Endometrial microvascular endothelial cells (primary cell): ENCODE data around the gene KRTAP10-11. TPM values are rescaled to one million over a fixed set of nuclear protein-coding genes. Genes with fewer than 3 reads are reported as not detected.
"Not testable (repeated sequence)": the region's sequence is repeated elsewhere in the genome, so short reads cannot be mapped to it uniquely, and the experiment has no call there.

Experiments
- in situ Hi-C: cut with HindIII; loops from 2 replicates; pipeline ENCODE4 v1.10.0; 2017; ENCODE audit warnings: low sequenced_read_pairs, low pct_unique_long_range_greater_than_20kb; ENCODE audit errors: inconsistent ontology term
- total RNA-seq: library from RNA; depleted of rRNA; stranded (reverse); fragments of >200 nt; gene quantifications from one replicate; pipeline ENCODE4 v1.2.3, GENCODE V29; 2015; ENCODE audit errors: inconsistent ontology term

Gene KRTAP10-11
- total RNA-seq, 1 donor from 2014 or later, result not detected

DNA sequence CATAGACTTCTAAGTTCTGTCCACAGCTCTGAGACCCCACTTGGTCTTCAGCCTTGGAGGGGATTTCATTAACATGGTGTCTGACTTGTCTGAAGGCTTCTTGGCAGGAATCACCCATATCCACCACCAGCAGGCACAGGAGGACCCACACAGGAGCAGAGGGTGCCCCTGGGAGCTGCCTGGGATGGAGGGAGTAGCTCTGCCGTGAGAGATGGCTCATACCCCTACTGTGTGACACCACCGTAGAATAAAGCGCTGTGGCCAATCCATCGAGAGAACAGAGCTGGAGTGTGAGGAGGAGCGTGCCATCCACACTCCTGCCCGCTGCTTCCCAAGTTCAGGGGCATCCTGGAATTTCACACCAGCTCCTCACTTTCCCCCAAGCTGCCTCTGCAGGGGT lies 38.8 kb downstream of the KRTAP10-11 start:
- in situ Hi-C loops, result not testable (repeated sequence)

DNA sequence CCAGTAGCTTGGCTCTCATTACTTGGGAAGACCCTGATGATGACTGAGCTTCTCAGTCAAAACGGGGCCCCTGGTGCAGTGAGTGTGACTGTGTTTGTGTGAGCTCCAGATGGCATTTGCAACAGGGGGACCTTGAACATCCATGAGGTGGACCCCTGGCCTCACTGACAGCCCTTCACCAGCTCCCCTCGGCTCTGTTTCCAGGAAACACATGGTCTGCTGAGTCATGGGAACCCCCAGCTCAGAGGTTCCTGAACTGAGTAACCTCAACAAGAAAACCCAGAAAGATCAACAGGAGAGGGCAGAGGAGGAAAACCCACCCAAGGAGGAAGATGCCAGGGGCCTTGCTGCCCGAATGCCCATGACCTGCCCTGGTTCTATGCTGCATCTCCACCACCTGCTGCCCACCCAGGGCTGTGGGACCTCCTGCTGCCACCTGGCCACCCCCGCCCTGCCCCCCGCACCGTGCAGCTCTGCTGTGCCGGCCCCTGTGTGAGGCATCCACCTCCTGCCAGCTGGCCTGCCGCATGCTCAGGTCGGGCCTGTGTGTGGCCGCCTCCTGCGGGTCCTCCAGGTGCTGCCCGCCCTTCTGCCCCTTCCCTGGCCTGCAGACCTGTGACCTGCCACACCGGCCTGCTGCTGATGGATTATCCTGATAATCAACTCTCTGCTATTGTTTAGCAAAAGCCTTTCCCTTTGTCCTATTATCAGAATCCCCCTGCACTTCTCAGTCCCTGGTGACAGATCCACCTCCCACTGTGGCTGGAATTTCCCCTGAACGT lies 40.0 kb downstream of the KRTAP10-11 start:
- in situ Hi-C loops, result no loop called here

GRCh38 chr21:44686843-44687561 lies 40.8 kb downstream of the KRTAP10-11 start:
- in situ Hi-C loops, result no loop called here

DNA sequence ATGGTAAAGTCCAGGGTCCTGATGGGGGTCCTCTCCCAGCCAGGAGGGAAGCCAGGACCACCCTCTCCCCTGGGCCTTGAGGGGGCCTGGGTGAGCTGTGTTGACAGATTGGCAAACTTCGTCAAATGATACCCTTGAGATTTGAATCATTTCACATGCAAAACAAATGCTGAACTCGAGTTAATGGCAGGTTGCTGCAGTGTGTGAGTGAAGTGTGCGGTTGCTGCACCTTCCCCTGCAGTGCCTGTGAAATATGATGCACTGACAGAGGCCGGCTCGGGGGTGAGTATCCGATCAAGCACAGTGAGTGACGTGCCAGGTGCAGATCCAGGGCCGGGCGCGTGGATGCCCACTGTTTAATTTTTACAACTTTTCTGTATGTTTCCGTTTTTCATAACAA lies 41.5 kb downstream of the KRTAP10-11 start:
- in situ Hi-C loops, result no loop called here

DNA sequence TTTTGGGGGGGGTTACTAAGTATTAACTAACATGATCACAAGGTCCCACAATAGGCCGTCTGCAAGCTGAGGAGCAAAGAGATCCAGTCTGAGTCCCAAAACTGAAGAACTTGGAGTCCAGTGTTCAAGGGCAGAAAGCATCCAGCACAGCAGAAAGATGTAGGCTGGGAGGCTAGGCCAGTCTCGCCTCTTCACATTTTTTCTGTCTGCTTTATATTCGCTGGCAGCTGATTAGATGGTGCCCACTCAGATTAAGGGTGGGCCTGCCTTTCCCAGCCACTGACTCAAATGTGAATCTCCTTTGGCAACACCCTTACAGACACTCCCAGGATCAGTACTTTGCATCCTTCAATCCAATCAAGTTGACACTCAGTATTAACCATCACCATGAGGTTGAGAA lies 43.5 kb downstream of the KRTAP10-11 start:
- in situ Hi-C loops, result not testable (repeated sequence)

DNA sequence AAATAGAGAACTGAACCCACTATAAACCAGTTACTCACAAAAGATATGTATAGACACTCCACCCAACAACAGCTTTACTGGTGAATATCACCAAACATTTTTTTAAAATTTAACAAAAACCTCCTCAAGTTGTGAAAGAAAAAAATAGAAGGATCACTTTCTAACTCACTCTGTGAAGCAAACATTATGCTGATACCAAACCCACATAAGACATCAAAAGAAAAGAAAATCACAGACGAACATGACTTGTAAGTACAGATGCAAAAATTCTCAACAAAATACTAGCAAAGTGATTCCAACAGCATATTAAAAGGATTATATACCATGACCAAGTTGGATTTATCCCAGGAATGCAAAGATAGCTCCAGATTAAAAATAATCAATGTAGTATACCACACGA lies 45.5 kb downstream of the KRTAP10-11 start:
- in situ Hi-C loops, result no loop called here

GRCh38 chr21:44692798-44693512 lies 46.7 kb downstream of the KRTAP10-11 start:
- in situ Hi-C loops, result no loop called here

GRCh38 chr21:44694776-44695175 lies 48.6 kb downstream of the KRTAP10-11 start:
- in situ Hi-C loops, result no loop called here

DNA sequence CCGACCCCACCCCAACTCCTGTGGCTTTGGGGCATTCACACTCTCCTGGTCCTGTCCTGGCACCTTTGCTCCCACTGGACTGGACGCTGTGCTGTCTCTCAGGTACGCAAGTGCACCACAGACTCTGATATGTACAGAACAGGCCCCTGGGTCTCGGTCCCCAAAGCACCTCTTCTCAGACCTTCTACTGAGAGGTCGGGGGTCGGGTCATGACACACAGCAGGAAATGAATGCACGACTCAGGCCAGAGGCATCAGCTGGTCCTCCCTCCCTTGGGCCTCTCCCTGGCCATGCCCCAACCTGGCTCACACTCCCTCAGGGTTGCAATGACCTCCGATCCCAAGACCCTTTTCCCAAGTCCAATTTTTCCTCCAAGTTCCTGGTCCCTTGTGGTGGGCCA lies 49.0 kb downstream of the KRTAP10-11 start:
- in situ Hi-C loops, result no loop called here

- in situ Hi-C loops, result no loop called here
Observed at GRCh38 chr21:44695641-44696040, 49.4 kb downstream of the KRTAP10-11 start.

GRCh38 chr21:44696572-44696971 lies 50.4 kb downstream of the KRTAP10-11 start:
- in situ Hi-C loops, result no loop called here

Other genes with a start within 250 kb of the KRTAP10-11 start
- 3.9 TPM for gene LRRC3, start 190.9 kb upstream of the KRTAP10-11 start, total RNA-seq
- gene KRTAP10-1, start 106.2 kb upstream of the KRTAP10-11 start, total RNA-seq, result not detected
- not detected for gene KRTAP10-2, start 94.9 kb upstream of the KRTAP10-11 start, total RNA-seq
- not detected for gene KRTAP10-3, start 87.6 kb upstream of the KRTAP10-11 start, total RNA-seq
- gene KRTAP10-4, start 72.7 kb upstream of the KRTAP10-11 start, total RNA-seq, result not detected
- not detected for gene KRTAP10-5, start 65.8 kb upstream of the KRTAP10-11 start, total RNA-seq
- gene KRTAP10-6, start 53.9 kb upstream of the KRTAP10-11 start, total RNA-seq, result not detected
- gene KRTAP10-7, start 45.8 kb upstream of the KRTAP10-11 start, total RNA-seq, result not detected
- gene KRTAP10-8, start 34.3 kb upstream of the KRTAP10-11 start, total RNA-seq, result not detected
- gene KRTAP10-9, start 19.3 kb upstream of the KRTAP10-11 start, total RNA-seq, result not detected
- not detected for gene KRTAP10-10, start 9.1 kb upstream of the KRTAP10-11 start, total RNA-seq
- gene KRTAP12-4, start 8.2 kb downstream of the KRTAP10-11 start, total RNA-seq, result not detected
- not detected for gene KRTAP12-3, start 11.5 kb downstream of the KRTAP10-11 start, total RNA-seq
- not detected for gene KRTAP12-2, start 20.5 kb downstream of the KRTAP10-11 start, total RNA-seq
- not detected for gene KRTAP12-1, start 35.7 kb downstream of the KRTAP10-11 start, total RNA-seq
- not detected for gene KRTAP10-12, start 50.8 kb downstream of the KRTAP10-11 start, total RNA-seq
- not detected for gene TSPEAR, start 65.2 kb downstream of the KRTAP10-11 start, total RNA-seq
- 102 TPM for gene UBE2G2, start 155.4 kb downstream of the KRTAP10-11 start, total RNA-seq
- gene SUMO3, start 171.6 kb downstream of the KRTAP10-11 start, total RNA-seq, result 82.4 TPM
- gene PTTG1IP, start 227.3 kb downstream of the KRTAP10-11 start, total RNA-seq, result 494 TPM